Skeletal muscle satellite cell (primary cell): ENCODE data around the gene HHAT.

Experiments
- H3K27me3 ChIP-seq: 2 replicates; pipeline ENCODE4 v1.7.0; 2013; ENCODE audit warnings: low read length; ENCODE audit not compliant: control insufficient read depth, insufficient read depth
- H3K36me3 ChIP-seq: 2 replicates; pipeline ENCODE4 v1.7.0; 2013; ENCODE audit warnings: mild to moderate bottlenecking, control low read depth, low read length; ENCODE audit not compliant: insufficient read depth
- H3K4me1 ChIP-seq: 2 replicates; pipeline ENCODE4 v1.7.0; 2013; ENCODE audit warnings: low read length; ENCODE audit not compliant: control insufficient read depth, insufficient read depth
- H3K4me2 ChIP-seq: 2 replicates; pipeline ENCODE4 v1.7.0; 2013; ENCODE audit warnings: mild to moderate bottlenecking, low read length
- H3K4me3 ChIP-seq: 2 replicates; pipeline ENCODE4 v1.7.0; 2013; ENCODE audit warnings: low read length
- H3K9ac ChIP-seq: 2 replicates; pipeline ENCODE4 v1.7.0; 2013; ENCODE audit warnings: mild to moderate bottlenecking, low read depth, low read length, moderate library complexity
- H3K9me3 ChIP-seq: replicated peaks from 2 replicates; pipeline ENCODE4 v1.7.0; 2013; ENCODE audit warnings: mild to moderate bottlenecking, control low read depth, low read length

Gene HHAT

DNA sequence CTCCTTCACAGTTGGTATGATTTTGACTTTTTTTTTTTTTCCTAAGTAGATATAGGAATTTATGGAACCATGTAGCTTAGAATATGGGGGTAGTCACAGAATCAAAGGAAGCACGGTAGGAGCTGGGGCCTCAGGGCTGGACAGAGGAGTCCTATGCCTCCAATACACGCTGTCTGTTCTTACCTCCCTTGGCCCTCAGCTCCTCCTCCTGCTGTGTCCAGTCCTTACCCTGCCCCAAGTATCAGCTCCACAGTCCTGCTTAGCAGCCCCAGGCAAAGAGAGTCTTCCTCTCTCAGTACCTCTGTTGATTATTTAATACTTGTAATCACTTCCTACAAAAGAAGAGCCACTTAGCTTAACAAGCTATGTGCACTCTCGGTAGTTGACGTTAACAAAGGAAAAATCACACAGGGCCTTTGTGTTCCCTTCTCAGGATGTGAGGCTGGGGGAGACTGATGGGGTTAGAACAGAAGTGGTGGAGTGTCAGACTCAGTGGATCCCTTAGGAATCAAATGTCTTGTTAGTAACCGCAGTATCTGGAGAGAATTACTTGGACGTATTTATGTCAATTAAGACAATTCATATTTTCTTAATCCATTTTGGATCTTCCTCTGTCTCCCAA lies 292.3 kb downstream of the HHAT start:
- Histone ChIP-seq H3K9ac (no peak overlapping the region), H3K4me3 (no peak overlapping the region), H3K36me3 (no peaks in the 10 kb centered on the region), H3K4me2 (no peak overlapping the region), H3K9me3 (no peaks in the 10 kb centered on the region), H3K4me1 (no peaks in the 10 kb centered on the region), H3K27me3 (no peaks in the 10 kb centered on the region)

DNA sequence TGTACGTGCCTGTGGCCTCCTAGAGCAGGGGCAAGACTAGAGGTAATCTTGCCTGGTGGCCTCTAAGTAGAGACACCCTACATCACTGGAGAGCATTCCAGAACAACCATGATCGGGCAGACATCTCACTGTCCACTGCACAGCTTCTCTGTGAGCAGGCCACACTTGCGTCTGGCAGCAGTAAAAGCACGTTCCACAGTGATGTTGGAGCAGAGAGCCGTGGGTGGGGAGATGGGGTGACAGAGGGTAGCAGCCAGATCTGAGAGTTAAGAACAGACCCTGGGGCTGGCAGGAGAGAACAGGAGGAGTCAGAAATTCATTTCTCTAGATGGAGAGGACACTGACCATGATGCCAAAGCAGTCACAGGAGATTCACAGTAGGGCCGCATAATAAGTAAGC lies 293.0 kb downstream of the HHAT start:
- no peaks in the 10 kb centered on the region for H3K36me3 ChIP-seq
- no peaks in the 10 kb centered on the region for H3K9me3 ChIP-seq
- H3K4me3 ChIP-seq: no peak overlapping the region
- H3K4me2 ChIP-seq: no peak overlapping the region
- H3K9ac ChIP-seq: no peak overlapping the region
- H3K4me1 ChIP-seq: no peaks in the 10 kb centered on the region
- H3K27me3 ChIP-seq: no peaks in the 10 kb centered on the region

DNA sequence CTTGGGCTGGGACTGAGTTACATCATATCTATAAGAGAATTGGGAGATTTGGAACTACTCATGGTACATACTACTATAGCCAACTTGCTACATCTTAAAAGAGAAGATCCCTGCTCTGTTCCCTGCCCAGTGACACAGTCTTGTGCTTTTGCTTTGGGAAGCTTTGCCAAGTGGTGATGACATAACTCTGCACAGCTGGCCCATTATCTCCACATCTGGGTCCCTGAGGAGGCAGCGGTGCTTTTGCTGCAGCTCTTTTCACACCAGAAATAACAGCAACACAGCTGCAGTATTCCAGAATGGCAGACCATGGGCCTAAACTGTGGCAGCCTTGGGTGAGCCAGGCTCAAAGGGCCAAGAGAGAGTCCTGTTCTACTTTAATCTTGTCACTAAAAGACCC lies 296.0 kb downstream of the HHAT start:
- Histone ChIP-seq H3K4me3 (no peak overlapping the region), H3K36me3 (no peaks in the 10 kb centered on the region), H3K4me1 (no peaks in the 10 kb centered on the region), H3K9ac (no peak overlapping the region), H3K27me3 (no peaks in the 10 kb centered on the region), H3K9me3 (no peaks in the 10 kb centered on the region), H3K4me2 (no peak overlapping the region)

DNA sequence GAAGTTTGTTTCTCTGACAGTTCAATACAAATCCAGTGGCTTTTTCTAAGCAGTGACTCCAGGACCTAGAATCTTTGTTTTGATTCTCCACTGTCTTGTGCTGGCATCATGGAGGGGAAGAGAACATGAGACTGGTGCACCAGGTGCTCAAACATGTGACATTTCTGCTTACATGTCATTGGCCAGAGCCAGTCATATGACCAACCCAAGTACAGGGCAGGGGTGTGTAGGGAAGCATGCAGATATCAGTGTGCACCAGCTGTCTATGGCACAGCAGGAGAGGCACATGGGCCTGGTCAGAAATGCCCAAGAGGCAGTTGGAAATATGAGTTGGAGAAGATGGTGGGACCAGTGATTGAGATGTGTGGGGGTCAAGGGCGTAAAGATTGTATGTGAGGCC lies 297.0 kb downstream of the HHAT start:
- Histone ChIP-seq H3K4me3 (no peak overlapping the region), H3K9ac (no peak overlapping the region), H3K9me3 (no peaks in the 10 kb centered on the region), H3K36me3 (no peaks in the 10 kb centered on the region), H3K27me3 (no peaks in the 10 kb centered on the region), H3K4me2 (no peak overlapping the region), H3K4me1 (no peaks in the 10 kb centered on the region)

DNA sequence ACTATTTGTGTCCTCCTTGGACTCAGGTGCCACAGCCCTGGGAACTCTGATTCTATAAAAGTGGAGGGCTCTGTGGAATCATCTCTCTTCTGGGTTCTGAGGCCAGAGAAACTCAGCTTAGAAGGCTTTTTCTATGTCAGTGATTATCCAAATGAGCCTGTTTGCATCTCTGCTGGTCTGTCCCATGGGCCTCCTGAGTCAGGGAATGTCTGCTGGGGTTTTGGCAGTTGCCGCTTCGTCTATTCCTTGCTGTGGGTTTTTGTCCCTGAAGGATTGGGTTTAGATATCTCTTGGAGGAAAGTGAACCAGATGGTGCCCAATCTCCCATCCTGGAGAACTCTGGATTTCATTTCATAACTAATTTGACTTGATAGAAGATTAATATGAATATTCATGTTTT lies 297.6 kb downstream of the HHAT start:
- Histone ChIP-seq H3K9ac (no peak overlapping the region), H3K9me3 (no peaks in the 10 kb centered on the region), H3K4me2 (no peak overlapping the region), H3K27me3 (no peaks in the 10 kb centered on the region), H3K4me1 (no peaks in the 10 kb centered on the region), H3K4me3 (no peak overlapping the region), H3K36me3 (no peaks in the 10 kb centered on the region)

DNA sequence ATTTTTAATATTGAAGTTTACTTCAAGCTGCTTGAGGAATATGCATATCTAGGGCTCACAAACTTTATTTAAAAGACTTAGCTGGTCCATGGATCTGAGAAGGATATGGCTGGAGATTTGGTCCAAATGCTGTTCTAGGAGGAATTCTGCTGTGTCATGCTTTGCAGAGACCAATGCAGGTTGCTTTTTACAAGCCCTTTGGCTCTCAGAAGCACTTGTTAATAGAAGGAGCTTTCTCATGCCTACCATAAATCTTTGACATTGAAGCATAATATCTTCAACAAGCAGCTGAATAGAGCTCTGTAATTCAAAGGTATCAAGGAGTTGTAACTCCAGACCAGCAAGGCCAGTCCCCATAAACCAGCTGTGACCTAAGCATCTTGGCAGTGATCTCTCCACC lies 299.1 kb downstream of the HHAT start:
- H3K36me3 ChIP-seq: no peaks in the 10 kb centered on the region
- H3K9ac ChIP-seq: no peak overlapping the region
- no peak overlapping the region for H3K4me2 ChIP-seq
- H3K27me3 ChIP-seq: no peaks in the 10 kb centered on the region
- H3K4me1 ChIP-seq: no peaks in the 10 kb centered on the region
- H3K9me3 ChIP-seq: no peaks in the 10 kb centered on the region
- H3K4me3 ChIP-seq: no peak overlapping the region

DNA sequence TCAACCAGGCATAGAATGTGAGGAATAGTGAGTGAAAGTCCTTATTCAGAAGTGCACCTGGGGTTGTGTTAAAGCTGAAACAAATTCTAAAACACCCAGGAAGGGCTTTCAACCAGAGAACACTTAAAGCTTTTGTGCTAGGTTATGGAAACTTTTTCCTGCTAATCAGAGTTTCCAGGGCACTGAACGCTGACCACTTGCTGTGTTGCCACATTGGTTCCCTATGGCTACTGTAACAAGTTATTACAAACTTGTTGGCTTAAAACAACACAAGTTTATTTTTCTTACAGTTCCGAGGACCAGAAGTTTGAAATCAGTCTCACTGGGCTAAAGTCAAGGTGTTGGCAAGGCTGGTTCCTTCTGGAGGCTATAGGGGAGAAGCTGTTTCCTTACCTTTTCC lies 300.6 kb downstream of the HHAT start:
- Histone ChIP-seq H3K9ac (no peak overlapping the region), H3K36me3 (no peaks in the 10 kb centered on the region), H3K4me3 (no peak overlapping the region), H3K27me3 (no peaks in the 10 kb centered on the region), H3K4me1 (no peaks in the 10 kb centered on the region), H3K9me3 (no peaks in the 10 kb centered on the region), H3K4me2 (no peak overlapping the region)

DNA sequence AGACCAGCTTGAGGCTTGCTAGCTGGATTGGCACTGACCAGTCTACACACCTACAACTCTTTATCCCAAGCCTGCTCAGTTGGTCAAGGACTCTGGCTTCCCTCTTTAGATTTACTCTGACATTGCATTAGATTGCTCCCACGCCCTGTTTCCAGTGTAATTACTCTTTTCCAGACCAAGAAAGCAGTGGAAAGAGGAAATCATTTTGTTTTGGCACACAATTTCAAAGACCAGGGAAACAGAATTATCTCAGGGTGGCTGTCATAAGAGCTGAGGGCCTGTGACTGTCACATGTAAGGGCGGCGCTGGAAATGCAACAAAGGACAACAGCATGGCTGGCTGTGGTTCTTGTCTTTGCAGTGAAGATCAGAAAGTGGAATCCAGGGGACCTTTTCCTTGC lies 302.7 kb downstream of the HHAT start:
- H3K4me1 ChIP-seq: no peaks in the 10 kb centered on the region
- no peaks in the 10 kb centered on the region for H3K9me3 ChIP-seq
- H3K27me3 ChIP-seq: no peaks in the 10 kb centered on the region
- H3K9ac ChIP-seq: no peak overlapping the region
- H3K4me3 ChIP-seq: no peak overlapping the region
- no peaks in the 10 kb centered on the region for H3K36me3 ChIP-seq
- no peak overlapping the region for H3K4me2 ChIP-seq

DNA sequence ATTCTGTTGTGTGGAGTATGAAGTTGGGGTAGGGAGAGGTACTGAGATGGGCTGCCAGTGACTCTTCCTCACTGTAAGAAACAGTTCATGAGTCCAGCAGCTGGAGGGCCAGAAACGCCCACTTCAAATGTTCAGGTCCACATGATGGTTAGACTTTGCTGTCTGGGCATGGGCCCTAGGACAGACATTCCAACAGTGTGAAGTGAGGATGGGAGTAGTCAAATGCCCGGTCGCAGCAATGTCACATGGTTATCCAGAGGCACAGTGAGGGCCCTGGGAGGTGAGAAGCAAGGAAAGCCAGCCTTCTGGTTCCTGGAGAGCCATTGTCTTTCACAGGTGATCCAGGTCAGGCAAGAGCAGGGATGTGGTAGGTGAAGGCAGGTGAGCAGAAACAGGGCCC lies 304.4 kb downstream of the HHAT start:
- Histone ChIP-seq H3K9ac (no peak overlapping the region), H3K4me1 (no peaks in the 10 kb centered on the region), H3K9me3 (no peaks in the 10 kb centered on the region), H3K36me3 (no peaks in the 10 kb centered on the region), H3K4me2 (no peak overlapping the region), H3K27me3 (no peaks in the 10 kb centered on the region), H3K4me3 (no peak overlapping the region)

DNA sequence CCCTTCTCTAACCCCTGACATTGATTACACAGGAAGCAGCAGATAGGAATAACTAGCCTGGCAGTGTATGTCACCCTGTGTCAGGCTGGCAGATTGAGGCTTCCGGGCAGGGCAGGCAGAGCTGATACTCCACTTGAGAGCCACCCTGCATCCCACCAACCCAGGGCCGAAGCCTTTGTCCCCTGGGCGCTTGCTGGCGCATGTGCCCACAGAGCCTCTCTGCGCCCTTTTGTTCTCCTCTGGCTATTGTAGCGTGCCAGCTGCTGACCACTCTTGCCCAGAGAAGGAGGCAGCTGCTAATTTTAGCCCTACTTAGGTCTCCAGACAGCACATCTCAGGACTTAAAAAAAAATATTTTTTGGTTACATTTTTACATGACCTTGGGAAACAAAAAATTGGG lies 304.9 kb downstream of the HHAT start:
- H3K4me2 ChIP-seq: no peak overlapping the region
- no peaks in the 10 kb centered on the region for H3K9me3 ChIP-seq
- H3K4me1 ChIP-seq: no peaks in the 10 kb centered on the region
- no peaks in the 10 kb centered on the region for H3K36me3 ChIP-seq
- H3K9ac ChIP-seq: no peak overlapping the region
- no peaks in the 10 kb centered on the region for H3K27me3 ChIP-seq
- H3K4me3 ChIP-seq: no peak overlapping the region

DNA sequence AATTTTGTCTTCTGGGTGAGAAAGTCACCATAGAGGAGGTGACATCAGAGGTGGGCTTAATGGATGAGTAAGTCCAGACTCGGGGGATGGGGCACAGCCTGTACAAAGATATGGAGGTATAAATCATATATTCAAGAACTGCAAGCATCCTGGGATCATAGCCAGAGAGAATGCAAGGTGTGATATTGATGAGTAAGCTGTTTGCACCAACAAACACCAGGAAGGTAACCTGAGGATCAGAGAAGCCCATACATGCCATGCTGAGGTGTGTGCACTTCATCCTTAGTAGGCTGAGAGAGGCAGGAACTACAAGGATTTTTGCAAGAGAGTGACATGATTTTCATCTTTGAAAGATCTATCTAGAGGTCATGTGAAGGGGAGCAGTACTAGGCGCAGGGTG lies 306.4 kb downstream of the HHAT start:
- H3K27me3 ChIP-seq: no peaks in the 10 kb centered on the region
- H3K4me2 ChIP-seq: no peak overlapping the region
- no peaks in the 10 kb centered on the region for H3K9me3 ChIP-seq
- H3K4me1 ChIP-seq: no peaks in the 10 kb centered on the region
- H3K9ac ChIP-seq: no peak overlapping the region
- no peak overlapping the region for H3K4me3 ChIP-seq
- H3K36me3 ChIP-seq: no peaks in the 10 kb centered on the region

DNA sequence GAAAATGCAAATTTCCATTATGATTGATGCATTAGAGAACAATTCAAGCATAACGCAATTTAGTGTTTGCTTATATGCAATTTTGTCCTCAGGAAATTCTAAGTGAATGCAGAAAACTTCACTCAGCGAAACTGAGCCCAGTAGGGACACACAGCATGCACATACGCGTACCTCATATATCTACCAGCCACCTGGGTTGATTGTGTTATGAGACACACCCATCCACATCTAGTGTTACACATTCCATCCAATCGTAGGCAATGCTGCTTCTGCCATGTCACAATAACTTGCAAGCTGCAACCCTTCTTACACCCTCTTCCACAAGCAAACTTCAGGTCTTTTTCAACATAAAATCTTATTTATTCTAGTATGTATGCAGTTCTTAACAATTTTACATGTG lies 312.9 kb downstream of the HHAT start:
- H3K9me3 ChIP-seq: no peaks in the 10 kb centered on the region
- no peaks in the 10 kb centered on the region for H3K27me3 ChIP-seq
- H3K4me3 ChIP-seq: no peak overlapping the region
- no peaks in the 10 kb centered on the region for H3K4me1 ChIP-seq
- H3K9ac ChIP-seq: no peak overlapping the region
- H3K36me3 ChIP-seq: no peaks in the 10 kb centered on the region
- no peak overlapping the region for H3K4me2 ChIP-seq
